MCF 10A (cell line): Measurements from ENCODE around the gene APBB2. TPM values are rescaled to one million over a fixed set of nuclear protein-coding genes. Genes with fewer than 3 reads are reported as not detected.

Experiments used
- BruUV-seq: library from RNA; stranded (reverse); fragments of 400-500 nt; replicated peaks from 2 replicates; lab custom pipeline; 2021; lab: Mats Ljungman, UMichigan
- CTCF ChIA-PET: fragments of 300-600 bp; sonication (Branson Sonifier 250); formaldehyde crosslinking; extraction: SDS; loops from one replicate; lab custom pipeline; 2021; ENCODE audit warnings: antibody characterized with exemption, inconsistent platforms; lab: Yijun Ruan, JAX
- POLR2A ChIA-PET: fragments of 300-600, 350-650 bp; sonication (Branson Sonifier 250); formaldehyde crosslinking; extraction: SDS; loops from one replicate; lab custom pipeline; 2020; ENCODE audit warnings: antibody characterized with exemption, inconsistent platforms; lab: Yijun Ruan, JAX
- DNase-seq: peaks from one replicate; pipeline ENCODE4 v3.0.0-alpha.2; 2018; ENCODE audit not compliant: unreplicated experiment
- H3K27ac Mint-ChIP-seq: one replicate; pipeline ENCODE4 v1.8.0; 2022; ENCODE audit warnings: mild to moderate bottlenecking, low read depth, mixed read lengths; ENCODE audit not compliant: unreplicated experiment
- H3K27me3 Mint-ChIP-seq: one replicate; pipeline ENCODE4 v1.8.0; 2022; ENCODE audit warnings: mixed read lengths; ENCODE audit not compliant: insufficient read depth, unreplicated experiment
- H3K36me3 Mint-ChIP-seq: one replicate; pipeline ENCODE4 v1.8.0; 2022; ENCODE audit warnings: mild to moderate bottlenecking, moderate library complexity, mixed read lengths; ENCODE audit not compliant: insufficient read depth, unreplicated experiment
- H3K4me1 Mint-ChIP-seq: one replicate; pipeline ENCODE4 v1.8.0; 2022; ENCODE audit warnings: mixed read lengths; ENCODE audit not compliant: insufficient read depth, unreplicated experiment
- H3K4me3 Mint-ChIP-seq: one replicate; pipeline ENCODE4 v1.8.0; 2022; ENCODE audit warnings: mild to moderate bottlenecking, moderate library complexity, mixed read lengths; ENCODE audit not compliant: unreplicated experiment
- H3K9me3 Mint-ChIP-seq: one replicate; pipeline ENCODE4 v1.8.0; 2022; ENCODE audit warnings: mixed read lengths; ENCODE audit not compliant: unreplicated experiment
- intact Hi-C: fragments of 100-400 bp; cut with micrococcal nuclease; formaldehyde crosslinking; loops from 2 replicates; pipeline ENCODE4 v1.14.1; 2022
- total RNA-seq: library from RNA; stranded (reverse); gene quantifications from 2 replicates; pipeline ENCODE4 v1.2.3, GENCODE V29; 2022
- TF ChIP-seq, protein P1 (sequence below): fragments of 200-600 bp; IDR thresholded peaks from one replicate; pipeline ENCODE4 v1.8.0; 2022; ENCODE audit warnings: antibody characterized with exemption, mild to moderate bottlenecking; ENCODE audit not compliant: unreplicated experiment

APBB2 gene
- total RNA-seq, 1 experiment from 2014 or later: 201 TPM

DNA sequence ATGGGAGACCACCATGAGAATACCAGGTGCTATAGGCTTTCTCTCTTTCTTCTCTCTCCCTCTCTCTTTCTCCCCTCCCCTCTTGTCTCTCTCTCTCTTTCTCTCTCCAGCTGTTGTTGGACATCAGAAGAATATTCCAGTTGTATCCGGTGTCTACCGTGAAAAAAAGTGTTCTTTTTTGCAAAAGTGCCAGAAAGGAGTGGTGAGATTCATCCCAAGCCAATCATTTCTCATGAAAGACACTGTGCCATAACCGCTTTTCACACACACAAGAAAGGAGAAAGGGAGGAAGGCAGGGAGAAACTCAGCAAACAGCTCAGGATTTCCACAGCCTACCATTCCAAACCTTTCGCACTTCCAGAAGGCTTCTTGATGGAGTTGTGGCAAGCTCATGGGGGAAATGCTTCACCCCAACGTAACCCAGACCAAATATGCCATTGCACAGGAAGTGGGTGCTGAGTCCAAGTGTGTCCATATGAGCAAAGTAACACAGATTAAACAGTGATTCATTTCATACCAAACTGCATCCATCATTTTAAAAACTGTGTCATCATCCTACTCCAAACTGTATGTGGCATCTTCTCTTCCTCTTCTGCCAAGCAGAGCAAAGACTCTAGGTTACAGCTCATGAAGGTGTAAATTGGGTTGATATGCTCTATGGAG, 224.0 kb downstream of the APBB2 start:
- POLR2A ChIA-PET: interaction anchor here (0.5 to 1.6 kb wide), 14 partner anchors 12 to 224 kb away, joined by 3 to 6 read pairs (median 3); partner anchors contain the start of gene APBB2
- BruUV-seq: TSS peak; percentile 74
- CTCF ChIA-PET: interaction anchor here (0.7 to 5.4 kb wide), 5 partner anchors 12 to 223 kb away, joined by 3 to 48 read pairs (median 5); partner anchors contain the start of gene APBB2
- peaks cover 60% of the 10 kb centered on the region for H3K4me1 Mint-ChIP-seq
- no peaks in the 10 kb centered on the region for H3K9me3 Mint-ChIP-seq
- peak overlapping the region; percentile 93 for H3K27ac Mint-ChIP-seq
- DNase-seq: peak; percentile 90
- intact Hi-C loops: loop anchor here (5.0 kb wide), 1 partner anchor 152 kb away; no protein-coding TSS in a partner anchor
- H3K4me3 Mint-ChIP-seq: peak overlapping the region; percentile 50
- TF ChIP-seq, protein P1, sequence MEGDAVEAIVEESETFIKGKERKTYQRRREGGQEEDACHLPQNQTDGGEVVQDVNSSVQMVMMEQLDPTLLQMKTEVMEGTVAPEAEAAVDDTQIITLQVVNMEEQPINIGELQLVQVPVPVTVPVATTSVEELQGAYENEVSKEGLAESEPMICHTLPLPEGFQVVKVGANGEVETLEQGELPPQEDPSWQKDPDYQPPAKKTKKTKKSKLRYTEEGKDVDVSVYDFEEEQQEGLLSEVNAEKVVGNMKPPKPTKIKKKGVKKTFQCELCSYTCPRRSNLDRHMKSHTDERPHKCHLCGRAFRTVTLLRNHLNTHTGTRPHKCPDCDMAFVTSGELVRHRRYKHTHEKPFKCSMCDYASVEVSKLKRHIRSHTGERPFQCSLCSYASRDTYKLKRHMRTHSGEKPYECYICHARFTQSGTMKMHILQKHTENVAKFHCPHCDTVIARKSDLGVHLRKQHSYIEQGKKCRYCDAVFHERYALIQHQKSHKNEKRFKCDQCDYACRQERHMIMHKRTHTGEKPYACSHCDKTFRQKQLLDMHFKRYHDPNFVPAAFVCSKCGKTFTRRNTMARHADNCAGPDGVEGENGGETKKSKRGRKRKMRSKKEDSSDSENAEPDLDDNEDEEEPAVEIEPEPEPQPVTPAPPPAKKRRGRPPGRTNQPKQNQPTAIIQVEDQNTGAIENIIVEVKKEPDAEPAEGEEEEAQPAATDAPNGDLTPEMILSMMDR: no peak
- peaks cover 31% of the 10 kb centered on the region for H3K36me3 Mint-ChIP-seq
- H3K27me3 Mint-ChIP-seq: no peaks in the 10 kb centered on the region

GRCh38 chr4:40987151-40987550, 227.2 kb downstream of the APBB2 start:
- no peak for DNase-seq
- Mint-ChIP-seq H3K27me3 (no peaks in the 10 kb centered on the region), H3K9me3 (no peaks in the 10 kb centered on the region), H3K27ac (no peak overlapping the region), H3K4me1 (peaks cover 38% of the 10 kb centered on the region), H3K4me3 (no peak overlapping the region), H3K36me3 (peaks cover 50% of the 10 kb centered on the region)
- BruUV-seq: no TSS peak
- intact Hi-C loops: no loop called here
- TF ChIP-seq, protein P1: no peak
- POLR2A ChIA-PET: interaction anchor here (1.0 to 2.2 kb wide), 2 partner anchors 10 to 11 kb away, joined by 4 to 14 read pairs; no protein-coding TSS in a partner anchor
- CTCF ChIA-PET: interaction anchor here (0.9 kb wide), 1 partner anchor 9 kb away, joined by 5 read pairs; no protein-coding TSS in a partner anchor

DNA sequence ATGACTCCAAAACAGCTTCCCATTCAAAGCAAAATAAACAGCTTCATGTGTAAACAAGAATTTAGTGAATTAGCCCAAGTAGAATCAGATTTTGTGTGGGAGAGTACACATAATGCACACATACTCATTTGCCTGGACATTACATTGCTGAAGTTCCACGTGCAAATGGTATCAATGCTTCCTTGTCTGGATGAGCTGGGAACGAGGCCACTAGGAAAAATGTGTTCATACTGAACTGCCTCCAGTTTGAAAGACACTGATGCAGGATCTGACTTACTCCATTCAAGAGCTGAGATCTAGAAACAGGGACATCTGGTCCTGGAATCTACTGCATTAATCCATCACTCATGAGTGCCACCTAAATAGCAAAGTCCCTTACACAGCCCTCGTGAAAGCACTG, 228.0 kb downstream of the APBB2 start:
- TF ChIP-seq, protein P1: no peak
- peak overlapping the region; percentile 16 for H3K27ac Mint-ChIP-seq
- peaks cover 56% of the 10 kb centered on the region for H3K36me3 Mint-ChIP-seq
- no TSS peak for BruUV-seq
- CTCF ChIA-PET: interaction anchor here (0.5 to 2.2 kb wide), 3 partner anchors 10 to 1831 kb away, joined by 4 to 18 read pairs (median 7); no protein-coding TSS in a partner anchor
- H3K4me3 Mint-ChIP-seq: no peak overlapping the region
- intact Hi-C loops: no loop called here
- no peak for DNase-seq
- no peaks in the 10 kb centered on the region for H3K9me3 Mint-ChIP-seq
- H3K4me1 Mint-ChIP-seq: peaks cover 31% of the 10 kb centered on the region
- H3K27me3 Mint-ChIP-seq: no peaks in the 10 kb centered on the region
- POLR2A ChIA-PET: interaction anchor here (0.7 to 2.2 kb wide), 4 partner anchors 10 to 174 kb away, joined by 3 to 14 read pairs (median 4); no protein-coding TSS in a partner anchor

DNA sequence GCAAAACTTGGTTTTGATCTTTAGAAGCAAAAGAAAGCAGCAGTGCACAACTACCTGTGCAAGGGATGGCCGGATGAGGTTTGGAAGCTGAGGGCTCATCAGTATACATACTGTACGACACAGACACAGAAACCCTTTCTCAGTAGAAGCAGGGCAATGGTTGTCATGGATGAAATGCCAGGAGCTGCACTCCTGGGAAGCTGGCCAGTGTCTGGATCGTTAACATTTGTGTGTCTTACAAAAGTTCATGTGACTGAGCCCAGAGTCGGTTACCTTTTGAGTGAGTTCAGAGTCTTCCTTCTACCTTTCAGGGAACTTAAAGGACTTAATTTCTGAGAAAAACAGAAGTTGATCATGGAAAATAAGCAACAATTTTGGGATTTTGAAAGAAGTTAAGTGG, 230.3 kb downstream of the APBB2 start:
- ChIA-PET POLR2A (interaction anchor here (0.6 to 0.9 kb wide), 2 partner anchors 33 to 135 kb away, joined by 3 read pairs; no protein-coding TSS in a partner anchor), CTCF (interaction anchor here (0.6 to 1.0 kb wide), 4 partner anchors 10 to 232 kb away, joined by 3 to 6 read pairs (median 3); no protein-coding TSS in a partner anchor)
- intact Hi-C loops: no loop called here
- no peak overlapping the region for H3K27ac Mint-ChIP-seq
- no TSS peak for BruUV-seq
- TF ChIP-seq, protein P1: no peak
- no peak overlapping the region for H3K4me3 Mint-ChIP-seq
- H3K4me1 Mint-ChIP-seq: peaks cover 15% of the 10 kb centered on the region
- DNase-seq: no peak
- no peaks in the 10 kb centered on the region for H3K27me3 Mint-ChIP-seq
- no peaks in the 10 kb centered on the region for H3K9me3 Mint-ChIP-seq
- peaks cover 64% of the 10 kb centered on the region for H3K36me3 Mint-ChIP-seq
